Measurements from ENCODE around the gene FAM168A. TPM values are rescaled to one million over a fixed set of nuclear protein-coding genes. Genes with fewer than 3 reads are reported as not detected.
A peak's percentile ranks its signal among the peaks of the same experiment; 100 is the strongest.

Gene FAM168A
- total RNA-seq, 2 donors from 2014 or later: 34.0 to 36.0 TPM

- Histone ChIP-seq H3K27me3 (replicated peaks; ENCODE audit: insufficient read depth) (no peaks in the 10 kb centered on the region), H3K36me3 (peaks cover 66% of the 10 kb centered on the region), H3K27ac (no peak overlapping the region), H3K9me3 (no peaks in the 10 kb centered on the region), H3K4me1 (ENCODE audit: control insufficient read depth in 1 of 2, low read depth in 2 of 2) (no peaks in the 10 kb centered on the region), H3K4me3 (no peak overlapping the region)
- no peak for ATAC-seq (ENCODE audit: insufficient number of reproducible peaks, low FRiP score, low read depth)
- no peak for TF ChIP-seq CTCF (IDR thresholded peaks at IDR 0.05)
- DNase-seq (ENCODE audit: low spot score): no peak
Measured at GRCh38 chr11:73366265-73366610, 231.7 kb downstream of the FAM168A start.

- ATAC-seq (ENCODE audit: insufficient number of reproducible peaks, low FRiP score, low read depth) (no peak), DNase-seq (ENCODE audit: low spot score) (no peak)
- Histone ChIP-seq H3K27ac (no peak overlapping the region), H3K9me3 (no peaks in the 10 kb centered on the region), H3K4me3 (no peak overlapping the region), H3K36me3 (peaks cover 72% of the 10 kb centered on the region), H3K4me1 (ENCODE audit: control insufficient read depth in 1 of 2, low read depth in 2 of 2) (no peaks in the 10 kb centered on the region), H3K27me3 (replicated peaks; ENCODE audit: insufficient read depth) (no peaks in the 10 kb centered on the region)
- no peak for TF ChIP-seq CTCF (IDR thresholded peaks at IDR 0.05)
Measured at GRCh38 chr11:73365352-73366264, 232.3 kb downstream of the FAM168A start.

- Histone ChIP-seq H3K27me3 (replicated peaks; ENCODE audit: insufficient read depth) (no peaks in the 10 kb centered on the region), H3K4me1 (ENCODE audit: control insufficient read depth in 1 of 2, low read depth in 2 of 2) (peaks cover 8 to 23% of the 10 kb centered on the region in 2 donors), H3K4me3 (no peak overlapping the region), H3K36me3 (peaks cover 76% of the 10 kb centered on the region), H3K9me3 (no peaks in the 10 kb centered on the region), H3K27ac (peak overlapping the region in 1 of 2 donors; percentile 50)
- DNase-seq (ENCODE audit: low spot score): no peak
- TF ChIP-seq CTCF (IDR thresholded peaks at IDR 0.05): no peak
- no peak for ATAC-seq (ENCODE audit: insufficient number of reproducible peaks, low FRiP score, low read depth)
Measured at GRCh38 chr11:73363147-73363546, 234.8 kb downstream of the FAM168A start.

- Histone ChIP-seq H3K27ac (peak overlapping the region in 1 of 2 donors; percentile 50), H3K27me3 (replicated peaks; ENCODE audit: insufficient read depth) (no peaks in the 10 kb centered on the region), H3K36me3 (peaks cover 75% of the 10 kb centered on the region), H3K4me1 (ENCODE audit: control insufficient read depth in 1 of 2, low read depth in 2 of 2) (peaks cover 15 to 32% of the 10 kb centered on the region in 2 donors), H3K4me3 (no peak overlapping the region), H3K9me3 (no peaks in the 10 kb centered on the region)
- no peak for TF ChIP-seq CTCF (IDR thresholded peaks at IDR 0.05)
- DNase-seq (ENCODE audit: low spot score) (no peak), ATAC-seq (ENCODE audit: insufficient number of reproducible peaks, low FRiP score, low read depth) (no peak)
Measured at GRCh38 chr11:73361953-73362776, 235.7 kb downstream of the FAM168A start.

GRCh38 chr11:73360743-73361369, 237.1 kb downstream of the FAM168A start:
- DNase-seq (ENCODE audit: low spot score) (no peak), ATAC-seq (ENCODE audit: insufficient number of reproducible peaks, low FRiP score, low read depth) (no peak)
- no peaks in the 10 kb centered on the region for H3K9me3 ChIP-seq
- H3K27ac ChIP-seq: peak overlapping the region; percentile 80 to 86
- H3K4me3 ChIP-seq: no peak overlapping the region
- H3K27me3 ChIP-seq (replicated peaks; ENCODE audit: insufficient read depth): no peaks in the 10 kb centered on the region
- H3K4me1 ChIP-seq (ENCODE audit: control insufficient read depth in 1 of 2, low read depth in 2 of 2): peaks cover 20 to 41% of the 10 kb centered on the region in 2 donors
- peaks cover 77% of the 10 kb centered on the region for H3K36me3 ChIP-seq
- no peak for TF ChIP-seq CTCF (IDR thresholded peaks at IDR 0.05)
